Ishikawa (cell line): Measurements from ENCODE around the gene C3orf18.

ENCODE experiments used
- CEBPB ChIP-seq: IDR thresholded peaks from 2 replicates; pipeline ENCODE4 v1.6.1; 2012
- CREB1 ChIP-seq: IDR thresholded peaks from 2 replicates; pipeline ENCODE4 v1.6.1; 2012; ENCODE audit warnings: low read depth
- EGR1 ChIP-seq: IDR thresholded peaks from 2 replicates; pipeline ENCODE4 v1.6.1; 2012
- EP300 ChIP-seq: IDR thresholded peaks from 2 replicates; pipeline ENCODE4 v1.6.1; 2012; ENCODE audit warnings: borderline replicate concordance
- FOXM1 ChIP-seq: IDR thresholded peaks from 2 replicates; pipeline ENCODE4 v1.6.1; 2012; ENCODE audit warnings: low read depth, borderline replicate concordance
- NFIC ChIP-seq: IDR thresholded peaks from 2 replicates; pipeline ENCODE4 v1.6.1; 2012
- RAD21 ChIP-seq: IDR thresholded peaks from 2 replicates; pipeline ENCODE4 v1.6.1; 2012; ENCODE audit warnings: low read depth
- TAF1 ChIP-seq: IDR thresholded peaks from 2 replicates; pipeline ENCODE4 v1.6.1; 2012; ENCODE audit warnings: low read depth, mild to moderate bottlenecking
- TCF12 ChIP-seq: IDR thresholded peaks from 2 replicates; pipeline ENCODE4 v1.6.1; 2012; ENCODE audit warnings: low read depth
- TEAD4 ChIP-seq: IDR thresholded peaks from 2 replicates; pipeline ENCODE4 v1.6.1; 2012
- USF1 ChIP-seq: IDR thresholded peaks from 2 replicates; pipeline ENCODE4 v1.6.1; 2012
- YY1 ChIP-seq: IDR thresholded peaks from 2 replicates; pipeline ENCODE4 v1.6.1; 2012; ENCODE audit warnings: low read depth
- ZBTB7A ChIP-seq: IDR thresholded peaks from 2 replicates; pipeline ENCODE4 v1.6.1; 2012; ENCODE audit warnings: low read depth
- TF ChIP-seq, protein P1 (sequence below): IDR thresholded peaks from 2 replicates; pipeline ENCODE4 v1.6.1; 2012
- TF ChIP-seq, protein P2 (sequence below): IDR thresholded peaks from 2 replicates; pipeline ENCODE4 v1.6.1; 2012; ENCODE audit warnings: low read depth, mild to moderate bottlenecking

Gene C3orf18

GRCh38 chr3:50582083-50582482 is 14.5 kb upstream of the C3orf18 start:
- no peak for TF ChIP-seq FOXM1
- TF ChIP-seq NFIC = no peak
- TF ChIP-seq USF1 = no peak
- TF ChIP-seq ZBTB7A = no peak
- TF ChIP-seq TEAD4 = no peak
- TF ChIP-seq, protein P1, sequence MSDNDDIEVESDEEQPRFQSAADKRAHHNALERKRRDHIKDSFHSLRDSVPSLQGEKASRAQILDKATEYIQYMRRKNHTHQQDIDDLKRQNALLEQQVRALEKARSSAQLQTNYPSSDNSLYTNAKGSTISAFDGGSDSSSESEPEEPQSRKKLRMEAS = no peak
- TF ChIP-seq TCF12 = no peak
- no peak for TF ChIP-seq CREB1
- no peak for TF ChIP-seq EP300
- no peak for TF ChIP-seq YY1
- no peak for TF ChIP-seq TAF1
- TF ChIP-seq RAD21 = no peak
- no peak for TF ChIP-seq CEBPB
- no peak for TF ChIP-seq EGR1
- TF ChIP-seq, protein P2, sequence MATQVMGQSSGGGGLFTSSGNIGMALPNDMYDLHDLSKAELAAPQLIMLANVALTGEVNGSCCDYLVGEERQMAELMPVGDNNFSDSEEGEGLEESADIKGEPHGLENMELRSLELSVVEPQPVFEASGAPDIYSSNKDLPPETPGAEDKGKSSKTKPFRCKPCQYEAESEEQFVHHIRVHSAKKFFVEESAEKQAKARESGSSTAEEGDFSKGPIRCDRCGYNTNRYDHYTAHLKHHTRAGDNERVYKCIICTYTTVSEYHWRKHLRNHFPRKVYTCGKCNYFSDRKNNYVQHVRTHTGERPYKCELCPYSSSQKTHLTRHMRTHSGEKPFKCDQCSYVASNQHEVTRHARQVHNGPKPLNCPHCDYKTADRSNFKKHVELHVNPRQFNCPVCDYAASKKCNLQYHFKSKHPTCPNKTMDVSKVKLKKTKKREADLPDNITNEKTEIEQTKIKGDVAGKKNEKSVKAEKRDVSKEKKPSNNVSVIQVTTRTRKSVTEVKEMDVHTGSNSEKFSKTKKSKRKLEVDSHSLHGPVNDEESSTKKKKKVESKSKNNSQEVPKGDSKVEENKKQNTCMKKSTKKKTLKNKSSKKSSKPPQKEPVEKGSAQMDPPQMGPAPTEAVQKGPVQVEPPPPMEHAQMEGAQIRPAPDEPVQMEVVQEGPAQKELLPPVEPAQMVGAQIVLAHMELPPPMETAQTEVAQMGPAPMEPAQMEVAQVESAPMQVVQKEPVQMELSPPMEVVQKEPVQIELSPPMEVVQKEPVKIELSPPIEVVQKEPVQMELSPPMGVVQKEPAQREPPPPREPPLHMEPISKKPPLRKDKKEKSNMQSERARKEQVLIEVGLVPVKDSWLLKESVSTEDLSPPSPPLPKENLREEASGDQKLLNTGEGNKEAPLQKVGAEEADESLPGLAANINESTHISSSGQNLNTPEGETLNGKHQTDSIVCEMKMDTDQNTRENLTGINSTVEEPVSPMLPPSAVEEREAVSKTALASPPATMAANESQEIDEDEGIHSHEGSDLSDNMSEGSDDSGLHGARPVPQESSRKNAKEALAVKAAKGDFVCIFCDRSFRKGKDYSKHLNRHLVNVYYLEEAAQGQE = no peak

DNA sequence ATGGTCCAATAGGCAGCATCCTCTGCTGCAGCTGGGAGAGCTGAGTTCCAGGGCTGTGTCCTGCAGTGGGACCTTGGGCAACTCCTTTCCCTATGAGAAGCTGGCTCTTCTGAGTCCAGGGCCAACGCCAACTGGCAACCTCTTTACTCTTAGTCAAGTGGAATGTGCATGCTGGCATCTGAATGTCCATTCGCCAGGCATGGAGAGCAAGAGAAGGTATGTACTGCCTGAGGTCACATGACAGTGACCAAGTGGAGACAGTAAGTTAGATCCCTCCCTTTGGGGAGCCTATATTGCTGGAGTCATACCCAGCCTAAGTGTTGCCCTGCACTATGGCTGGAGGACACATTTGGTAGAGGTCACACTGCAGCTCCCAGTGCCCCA is 13.9 kb upstream of the C3orf18 start:
- TF ChIP-seq USF1 = no peak
- TF ChIP-seq FOXM1 = no peak
- TF ChIP-seq, protein P1 = no peak
- TF ChIP-seq ZBTB7A = no peak
- no peak for TF ChIP-seq TEAD4
- no peak for TF ChIP-seq YY1
- no peak for TF ChIP-seq EGR1
- TF ChIP-seq NFIC = no peak
- no peak for TF ChIP-seq TCF12
- no peak for TF ChIP-seq RAD21
- TF ChIP-seq, protein P2 = no peak
- TF ChIP-seq CEBPB = no peak
- no peak for TF ChIP-seq EP300
- no peak for TF ChIP-seq CREB1
- TF ChIP-seq TAF1 = no peak

GRCh38 chr3:50580683-50581458 is 13.3 kb upstream of the C3orf18 start:
- TF ChIP-seq ZBTB7A = no peak
- no peak for TF ChIP-seq TCF12
- TF ChIP-seq EP300 = no peak
- TF ChIP-seq USF1 = no peak
- no peak for TF ChIP-seq CEBPB
- TF ChIP-seq NFIC = no peak

- TF ChIP-seq ZBTB7A (no peak), RAD21 (no peak), USF1 (no peak), YY1 (no peak), NFIC (no peak), TEAD4 (no peak), FOXM1 (no peak), EP300 (no peak), CEBPB (no peak), EGR1 (no peak), TAF1 (no peak), CREB1 (no peak), TCF12 (no peak)
- TF ChIP-seq, protein P2 = no peak
- TF ChIP-seq, protein P1 = no peak
Measured at GRCh38 chr3:50577348-50577747, 9.8 kb upstream of the C3orf18 start.
